Parathyroid adenoma (tissue), 2 donors: ENCODE data around the gene GDA.

Experiments
- H2AFZ ChIP-seq: fragments of 300-600 bp; sonication (generic); one replicate; pipeline ENCODE4 v1.7.0; 2017; ENCODE audit warnings: antibody characterized with exemption, mild to moderate bottlenecking
- H3K27ac ChIP-seq: fragments of 300-600 bp; sonication (generic); one replicate; pipeline ENCODE4 v1.7.0; 2017
- H3K27me3 ChIP-seq: fragments of 300-600 bp; sonication (generic); one replicate; pipeline ENCODE4 v1.7.0; 2017; ENCODE audit warnings: low read length; ENCODE audit not compliant: control insufficient read depth, insufficient read depth
- H3K36me3 ChIP-seq: fragments of 300-600 bp; sonication (generic); one replicate; pipeline ENCODE4 v1.7.0; 2017; ENCODE audit warnings: low read length; ENCODE audit not compliant: control insufficient read depth, insufficient read depth
- H3K4me1 ChIP-seq: fragments of 300-600 bp; sonication (generic); one replicate; pipeline ENCODE4 v1.7.0; 2017; ENCODE audit warnings: control low read depth
- H3K4me2 ChIP-seq: fragments of 300-600 bp; sonication (generic); one replicate; pipeline ENCODE4 v1.7.0; 2017; ENCODE audit warnings: low read length
- H3K4me3 ChIP-seq: fragments of 300-600 bp; sonication (generic); one replicate; pipeline ENCODE4 v1.7.0; 2017; ENCODE audit warnings: low read depth, low read length
- H3K79me2 ChIP-seq: fragments of 300-600 bp; sonication (generic); one replicate; pipeline ENCODE4 v1.7.0; 2017; ENCODE audit warnings: control low read depth
- H3K9ac ChIP-seq: fragments of 300-600 bp; sonication (generic); one replicate; pipeline ENCODE4 v1.7.0; 2017; ENCODE audit warnings: mild to moderate bottlenecking
- H3K9me3 ChIP-seq: fragments of 300-600 bp; sonication (generic); one replicate; pipeline ENCODE4 v1.7.0; 2017; ENCODE audit warnings: low read length; ENCODE audit not compliant: control insufficient read depth
- CTCF ChIP-seq: fragments of 300-600 bp; sonication (generic); IDR thresholded peaks from one replicate; pipeline ENCODE4 v1.7.0; 2017; ENCODE audit warnings: antibody characterized with exemption, mild to moderate bottlenecking
- donor health status: primary hyperparathyroidism.

GDA gene

GRCh38 chr9:72155301-72155700 lies 6.1 kb downstream of the GDA start:
- H3K9ac ChIP-seq = no peak overlapping the region
- H3K4me1 ChIP-seq = no peaks in the 10 kb centered on the region
- no peak overlapping the region for H3K4me3 ChIP-seq
- no peaks in the 10 kb centered on the region for H3K27me3 ChIP-seq
- no peak overlapping the region for H2AFZ ChIP-seq
- no peaks in the 10 kb centered on the region for H3K36me3 ChIP-seq
- no peak for TF ChIP-seq CTCF
- no peak overlapping the region for H3K4me2 ChIP-seq
- no peaks in the 10 kb centered on the region for H3K79me2 ChIP-seq
- H3K27ac ChIP-seq = no peak overlapping the region
- no peaks in the 10 kb centered on the region for H3K9me3 ChIP-seq

GRCh38 chr9:72156586-72156985 lies 7.3 kb downstream of the GDA start:
- Histone ChIP-seq H3K4me2 (no peak overlapping the region), H3K4me3 (no peak overlapping the region), H2AFZ (no peak overlapping the region), H3K9me3 (no peaks in the 10 kb centered on the region), H3K9ac (no peak overlapping the region), H3K27me3 (no peaks in the 10 kb centered on the region), H3K27ac (no peak overlapping the region), H3K36me3 (no peaks in the 10 kb centered on the region), H3K79me2 (no peaks in the 10 kb centered on the region), H3K4me1 (no peaks in the 10 kb centered on the region)
- no peak for TF ChIP-seq CTCF

GRCh38 chr9:72158680-72159079 lies 9.4 kb downstream of the GDA start:
- Histone ChIP-seq H3K4me1 (no peaks in the 10 kb centered on the region), H3K27ac (no peak overlapping the region), H3K4me2 (no peak overlapping the region), H3K9me3 (no peaks in the 10 kb centered on the region), H2AFZ (no peak overlapping the region), H3K27me3 (no peaks in the 10 kb centered on the region), H3K79me2 (no peaks in the 10 kb centered on the region), H3K4me3 (no peak overlapping the region), H3K9ac (no peak overlapping the region), H3K36me3 (no peaks in the 10 kb centered on the region)
- no peak for TF ChIP-seq CTCF

GRCh38 chr9:72160446-72161123 lies 11.3 kb downstream of the GDA start:
- no peak for TF ChIP-seq CTCF
- H3K9me3 ChIP-seq = no peaks in the 10 kb centered on the region
- H3K36me3 ChIP-seq = no peaks in the 10 kb centered on the region
- no peak overlapping the region for H3K4me2 ChIP-seq
- H3K9ac ChIP-seq = no peak overlapping the region
- no peaks in the 10 kb centered on the region for H3K79me2 ChIP-seq
- no peaks in the 10 kb centered on the region for H3K27me3 ChIP-seq
- no peaks in the 10 kb centered on the region for H3K4me1 ChIP-seq
- H3K27ac ChIP-seq = no peak overlapping the region
- H2AFZ ChIP-seq = no peak overlapping the region
- no peak overlapping the region for H3K4me3 ChIP-seq

- Histone ChIP-seq H3K27ac (no peak overlapping the region), H3K4me1 (peaks cover 3% of the 10 kb centered on the region), H3K27me3 (no peaks in the 10 kb centered on the region), H2AFZ (no peak overlapping the region), H3K36me3 (no peaks in the 10 kb centered on the region), H3K4me2 (no peak overlapping the region), H3K79me2 (no peaks in the 10 kb centered on the region), H3K4me3 (no peak overlapping the region), H3K9ac (no peak overlapping the region), H3K9me3 (no peaks in the 10 kb centered on the region)
- no peak for TF ChIP-seq CTCF
These were observed 16.1 kb downstream of the GDA start for GRCh38 chr9:72165326-72165725.
